Fibroblast of skin of back (primary cell): ENCODE data around the gene OSTF1.
A peak's percentile ranks its signal among the peaks of the same experiment; 100 is the strongest.

Experiments used
- DNase-seq: peaks from one replicate; pipeline ENCODE4 v3.0.0-alpha.2; 2013

Gene OSTF1

DNA sequence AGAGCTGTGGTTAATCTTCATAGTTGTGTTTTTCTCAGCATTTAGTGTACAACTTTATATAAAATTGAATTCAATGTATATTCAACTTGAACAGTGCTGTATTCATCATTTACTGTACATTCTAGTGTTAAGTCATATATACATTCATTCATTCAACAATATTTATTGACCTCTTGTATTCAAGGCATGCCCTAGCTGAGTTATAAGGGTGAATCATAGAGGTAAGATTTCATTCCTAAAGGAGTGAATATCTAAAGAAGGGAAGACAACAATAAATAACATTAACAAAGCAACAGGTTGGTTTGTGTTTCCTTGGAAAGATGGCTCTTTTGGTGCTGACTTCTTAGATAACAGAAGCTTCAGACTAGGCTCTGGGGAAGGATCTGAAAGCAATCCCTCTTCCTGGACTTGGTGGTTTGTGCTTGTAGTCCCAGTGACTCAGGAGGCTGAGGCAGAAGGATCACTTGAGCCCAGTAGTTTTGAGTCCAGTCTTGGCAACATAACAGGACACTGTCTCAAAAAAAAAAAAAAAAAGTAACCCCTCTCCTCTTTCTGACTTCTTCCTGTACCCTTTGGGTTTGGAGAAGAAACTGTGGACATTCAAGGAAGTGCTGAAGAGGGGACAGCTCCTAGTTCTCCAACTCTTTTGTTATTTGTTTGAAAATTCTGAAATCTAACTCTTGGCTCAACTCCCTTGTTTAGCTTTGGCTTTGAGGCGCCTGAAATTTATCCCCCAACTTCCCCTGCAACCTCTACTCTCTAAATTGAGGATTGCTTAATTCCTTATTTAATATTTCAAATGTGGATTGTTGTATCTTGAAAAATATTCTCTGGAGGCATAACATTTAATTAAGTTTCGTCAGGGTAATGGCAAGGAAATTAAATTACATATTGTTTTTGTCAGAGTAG is 80.2 kb downstream of the OSTF1 start:
- peak; percentile 6 for DNase-seq

DNA sequence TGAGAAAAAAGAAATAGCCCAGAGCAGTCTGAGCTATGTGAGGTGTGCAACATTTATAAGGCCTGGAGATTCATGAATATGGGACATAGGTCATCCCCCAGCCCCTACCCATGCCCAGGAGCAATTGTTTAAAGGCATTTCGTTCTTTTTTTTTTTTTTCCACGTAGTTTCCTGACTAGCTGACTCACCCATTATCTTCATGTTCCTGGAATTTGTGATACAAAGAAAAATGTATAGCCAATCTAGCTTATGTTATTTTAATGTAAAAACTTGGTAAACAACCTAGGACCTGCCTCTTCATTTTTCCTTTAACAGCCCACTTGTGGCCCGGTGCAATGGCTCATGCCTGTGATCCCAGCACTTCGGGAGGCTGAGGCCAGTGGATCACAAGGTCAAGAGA is 81.3 kb downstream of the OSTF1 start:
- DNase-seq = peak; percentile 51

DNA sequence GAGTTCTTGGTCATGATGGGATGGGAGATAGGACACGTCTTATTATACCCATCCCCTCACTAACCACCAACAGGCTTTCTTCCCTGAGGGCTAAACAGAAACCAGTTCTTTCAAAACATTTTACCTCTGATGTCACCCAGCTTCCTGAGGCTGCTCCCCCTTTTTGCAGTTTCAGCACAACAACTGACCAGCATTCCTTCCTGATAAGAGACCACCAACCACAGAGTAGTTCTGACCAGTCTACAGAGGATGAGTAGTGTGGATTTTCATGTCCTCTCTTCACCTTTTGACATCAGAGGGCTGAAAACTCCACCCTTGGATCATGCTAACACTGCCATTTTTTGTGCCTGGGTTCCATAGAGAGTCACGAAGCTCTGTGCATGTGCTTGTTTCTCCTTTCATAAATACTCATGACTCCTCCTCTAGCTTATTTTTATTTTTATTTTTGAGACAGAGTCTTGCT is 82.6 kb downstream of the OSTF1 start:
- DNase-seq = peak; percentile 32

DNA sequence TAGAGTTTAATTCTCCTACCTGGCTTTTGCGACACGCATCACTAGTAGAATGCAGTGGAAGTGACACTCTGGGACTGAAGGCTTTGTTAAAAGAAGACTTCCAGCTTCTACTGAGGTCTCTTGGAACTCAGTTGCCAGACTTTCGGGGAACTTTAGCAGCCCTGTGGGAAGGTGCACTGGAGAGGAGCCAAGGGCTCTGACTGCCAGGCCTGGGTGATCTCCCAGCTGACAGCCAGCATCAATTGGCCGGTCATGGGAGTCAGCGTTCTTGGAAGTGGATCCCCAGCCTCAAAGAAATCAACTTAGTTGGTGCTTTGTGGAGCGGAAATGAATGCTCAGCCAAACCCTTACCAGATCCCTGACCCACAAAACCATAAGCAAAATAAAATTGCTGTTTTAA is 87.1 kb downstream of the OSTF1 start:
- no peak for DNase-seq

DNA sequence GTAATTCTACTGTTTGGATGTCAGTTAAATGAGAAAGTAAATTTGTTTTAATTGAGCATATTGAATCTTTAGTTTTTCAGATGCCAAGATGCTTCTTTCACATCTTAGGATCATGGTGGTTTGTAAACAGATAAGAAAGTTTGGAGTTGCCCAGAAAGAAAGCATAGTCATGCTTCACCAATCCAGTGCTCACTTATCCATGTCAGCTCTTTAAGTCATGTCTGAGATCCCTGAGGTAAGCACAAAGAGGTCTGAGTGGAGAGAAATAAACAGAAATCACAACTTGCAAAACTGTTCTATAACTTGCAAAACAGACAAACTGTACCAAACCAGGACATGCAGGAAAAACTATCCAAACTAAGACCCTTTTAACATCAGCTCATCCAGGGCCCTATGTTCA is 87.7 kb downstream of the OSTF1 start:
- no peak for DNase-seq

DNA sequence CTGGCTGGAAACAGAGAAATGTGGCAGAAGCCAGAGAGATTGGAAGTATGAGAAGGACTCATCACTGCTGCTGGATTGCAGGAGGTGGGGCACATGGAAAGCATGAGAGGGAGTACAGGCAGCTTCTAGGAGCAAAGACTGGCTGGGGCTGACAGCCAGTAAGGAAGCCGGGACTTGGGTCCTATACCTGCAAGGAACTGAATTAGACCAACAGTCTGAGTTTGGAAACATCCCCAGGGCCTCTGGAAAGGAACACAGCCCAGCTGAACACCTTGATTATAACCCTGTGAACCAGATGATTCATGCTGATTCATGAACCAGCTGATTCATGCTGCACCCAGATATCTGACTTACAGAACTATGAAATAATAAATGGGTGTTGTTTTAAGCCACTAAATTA is 93.4 kb downstream of the OSTF1 start:
- DNase-seq = peak; percentile 27

DNA sequence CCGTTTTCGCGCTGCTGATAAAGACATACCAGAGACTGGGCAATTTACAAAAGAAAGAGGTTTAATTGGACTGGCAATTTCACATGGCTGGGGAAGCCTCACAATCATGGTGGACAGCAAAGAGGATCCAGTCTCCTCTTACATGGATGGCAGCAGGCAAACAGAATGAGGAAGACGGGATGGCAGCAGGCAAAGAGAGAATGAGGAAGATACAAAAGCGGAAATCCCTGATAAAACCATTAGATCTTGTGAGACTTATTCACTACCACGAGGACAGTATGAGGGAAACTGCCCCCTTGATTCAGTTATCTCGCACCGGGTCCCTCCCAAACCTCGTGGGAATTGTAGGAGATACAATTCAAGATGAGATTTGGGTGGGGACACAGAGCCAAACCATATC is 95.0 kb downstream of the OSTF1 start:
- DNase-seq = no peak

DNA sequence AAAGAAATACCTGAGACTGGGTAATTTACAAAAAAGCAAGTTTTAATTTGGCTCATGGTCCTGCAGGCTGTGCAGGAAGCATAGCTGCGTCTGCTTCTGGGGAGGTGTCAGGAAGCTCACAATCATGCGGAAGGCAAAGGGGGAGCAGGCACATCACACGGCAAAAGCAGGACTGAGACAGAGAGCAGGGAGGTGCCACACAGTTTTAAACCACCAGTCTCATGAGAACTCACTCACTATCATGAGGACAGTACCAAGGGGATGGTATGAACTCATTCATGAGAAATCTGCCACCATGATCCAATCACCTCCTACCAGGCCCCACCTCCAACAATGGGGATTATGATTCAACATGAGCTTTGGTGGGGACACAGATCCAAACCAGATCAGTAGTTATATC is 96.2 kb downstream of the OSTF1 start:
- DNase-seq = peak; percentile 30

DNA sequence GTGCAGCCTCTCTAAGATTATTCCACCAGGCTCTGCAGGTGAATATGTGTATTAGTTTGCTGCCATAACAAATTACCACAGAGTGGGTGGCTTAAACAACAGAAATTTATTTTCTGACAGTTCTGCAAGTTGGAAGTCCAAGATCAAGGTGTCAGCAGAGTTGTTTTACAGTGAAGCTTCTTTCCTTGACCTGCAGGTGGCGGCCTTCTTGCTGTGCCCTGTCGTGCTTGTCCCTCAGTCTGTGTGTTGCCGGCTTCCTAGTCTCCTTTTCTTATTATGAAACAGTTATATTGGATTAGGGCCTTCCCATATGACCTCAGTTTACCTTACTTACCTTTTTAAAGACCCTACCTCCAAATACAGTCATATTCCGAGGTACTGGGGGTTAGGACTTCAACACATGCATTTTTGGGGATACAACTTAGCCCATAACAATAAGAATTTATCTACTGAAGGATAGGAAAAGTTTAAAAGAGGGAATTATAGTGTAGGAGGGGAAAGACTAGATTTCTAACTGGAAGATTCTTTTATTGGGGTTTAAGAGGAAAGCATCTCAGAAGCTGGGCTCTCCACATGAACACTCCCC is 97.4 kb downstream of the OSTF1 start:
- peak; percentile 32 for DNase-seq

DNA sequence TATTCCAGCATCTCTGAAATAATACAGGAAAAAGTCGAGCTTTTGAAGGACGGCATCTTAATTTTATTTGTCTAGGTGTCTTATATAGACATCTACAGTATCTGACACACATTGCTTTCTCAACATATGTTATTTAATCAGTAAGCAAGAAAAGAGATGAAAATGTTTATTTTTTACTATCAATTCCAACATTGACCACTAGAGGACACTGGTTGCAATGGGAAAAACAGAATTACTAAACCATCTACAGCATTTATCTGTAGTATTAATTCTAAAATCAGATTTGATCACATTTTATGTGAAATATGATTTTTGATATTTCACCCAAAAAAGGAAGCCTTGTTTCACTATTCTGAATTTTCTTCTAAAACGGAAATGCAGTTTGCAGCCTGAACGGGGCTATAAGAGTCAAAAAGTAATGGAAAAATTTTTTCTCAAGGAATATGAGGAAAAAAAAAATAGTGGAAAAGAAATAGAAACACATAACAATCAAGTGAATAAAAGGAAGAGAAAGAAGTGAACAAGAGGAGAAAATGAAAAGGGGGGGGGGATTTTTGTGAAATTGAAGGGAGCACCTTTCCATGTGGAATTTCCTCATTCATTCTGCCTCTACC is 98.6 kb downstream of the OSTF1 start:
- DNase-seq = peak; percentile 25

DNA sequence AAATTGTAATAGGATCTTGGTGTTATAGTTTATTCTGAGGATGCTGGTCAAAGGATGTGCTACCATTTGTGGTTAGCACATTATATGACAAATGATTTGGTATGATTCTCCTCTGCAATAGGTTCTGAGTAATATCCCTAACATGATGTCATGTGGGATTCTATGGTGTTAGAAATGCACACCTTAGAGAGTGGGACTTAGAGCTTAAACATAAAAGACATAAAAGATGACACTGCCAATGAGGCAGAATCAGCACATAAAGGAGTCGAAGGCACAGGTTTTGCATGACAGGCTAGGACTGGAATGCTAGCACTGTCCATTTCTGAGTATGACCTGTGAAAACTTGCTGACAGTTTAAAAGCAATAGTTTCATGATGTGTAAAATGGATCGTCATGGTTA is 100.4 kb downstream of the OSTF1 start:
- peak; percentile 8 for DNase-seq

DNA sequence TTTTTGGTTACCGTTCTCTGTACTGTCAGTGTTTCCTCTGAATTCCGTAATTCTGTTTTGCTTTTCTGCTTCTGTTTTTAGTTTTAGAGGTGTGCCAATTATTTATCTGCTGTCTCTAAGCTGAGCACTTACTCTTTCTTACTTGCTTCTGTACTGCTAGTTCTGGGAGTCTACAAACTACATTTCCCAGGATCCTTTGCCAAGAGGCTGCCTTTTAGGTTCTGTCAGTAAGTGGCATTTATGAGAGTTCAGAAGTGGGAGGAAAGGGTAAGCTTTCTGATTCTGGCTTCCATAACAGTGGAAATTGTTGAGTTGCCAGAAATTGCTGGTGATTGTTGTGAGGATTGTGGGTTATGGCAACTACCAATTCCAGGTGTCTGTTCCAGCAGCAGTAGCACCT is 102.4 kb downstream of the OSTF1 start:
- no peak for DNase-seq
